GM12878 (cell line): ENCODE measurements around the gene G6PC1. TPM values are rescaled to one million over a fixed set of nuclear protein-coding genes. Genes with fewer than 3 reads are reported as not detected.

Source experiments
- ATAC-seq: fragments of 200-7000 bp; cut with Tn5 transposase; 3 replicates; pipeline ENCODE4 v1.9.1; 2020; ENCODE audit warnings: mild to moderate bottlenecking, moderate library complexity
- BruUV-seq: library from RNA; stranded (reverse); fragments of 400-500 nt; replicated peaks from 2 replicates; lab custom pipeline; 2021; lab: Mats Ljungman, UMichigan
- CTCF ChIA-PET: fragments of 300-600 bp; sonication (Branson Sonifier 250); formaldehyde crosslinking; extraction: SDS; loops from one replicate; lab custom pipeline; 2021; ENCODE audit warnings: inconsistent platforms; lab: Yijun Ruan, JAX
- POLR2A ChIA-PET: fragments of 350-600 bp; formaldehyde crosslinking; extraction: SDS; loops from one replicate; lab custom pipeline; 2021; ENCODE audit warnings: inconsistent platforms; lab: Charles Lee
- RAD21 ChIA-PET: fragments of 300-600 bp; sonication (Branson Sonifier 250); formaldehyde crosslinking; loops from one replicate; lab custom pipeline; 2023; ENCODE audit warnings: antibody characterized with exemption; ENCODE audit not compliant: unreplicated experiment; lab: Charles Lee
- SMC1A ChIA-PET: fragments of 300-600 bp; sonication (Branson Sonifier 250); formaldehyde crosslinking; loops from one replicate; lab custom pipeline; 2023; ENCODE audit not compliant: unreplicated experiment, uncharacterized antibody; lab: Charles Lee
- DNase-seq: peaks from one replicate; pipeline ENCODE4 v3.0.0-alpha.2; 2011; ENCODE audit warnings: low read depth, low spot score
- FAIRE-seq: peaks from 3 replicates; lab custom pipeline; 2011; peaks lifted over from hg19 to GRCh38; lab: Jason Lieb, UNC
- H2AFZ ChIP-seq: 2 replicates; pipeline ENCODE4 v1.6.0; 2011; ENCODE audit warnings: low read depth, low read length, control low read depth; ENCODE audit not compliant: control insufficient read depth
- H3K27ac ChIP-seq: 2 replicates; pipeline ENCODE4 v1.5.1; 2011; ENCODE audit warnings: control low read depth; ENCODE audit not compliant: control insufficient read depth, insufficient read depth
- H3K27me3 ChIP-seq, 2 experiments: replicated peaks in 1 of 2; 2 replicates each; pipeline versions ENCODE4 v1.6.0 to v1.6.1; 2011; ENCODE audit warnings: low read length in 1 of 2; ENCODE audit not compliant: control insufficient read depth in 2 of 2, insufficient read depth in 2 of 2
- H3K36me3 ChIP-seq, 2 experiments: 2 replicates each; pipeline ENCODE4 v1.5.1; 2011; ENCODE audit warnings: low read length in 1 of 2; ENCODE audit not compliant: control insufficient read depth in 2 of 2, insufficient read depth in 2 of 2
- H3K4me1 ChIP-seq: 2 replicates; pipeline ENCODE4 v1.6.1; 2011; ENCODE audit warnings: mild to moderate bottlenecking, low read length, moderate library complexity, mixed read lengths; ENCODE audit not compliant: control insufficient read depth, insufficient read depth
- H3K4me2 ChIP-seq: 2 replicates; pipeline ENCODE4 v1.6.0; 2011; ENCODE audit warnings: control low read depth; ENCODE audit not compliant: control insufficient read depth, insufficient read depth
- H3K4me3 ChIP-seq: fragments of 200-600 bp; sonication (generic); 2 replicates; pipeline ENCODE4 v1.5.1; 2016
- H3K79me2 ChIP-seq: 2 replicates; pipeline ENCODE4 v1.6.0; 2011; ENCODE audit warnings: low read length; ENCODE audit not compliant: control insufficient read depth, insufficient read depth
- H3K9ac ChIP-seq: 2 replicates; pipeline ENCODE4 v1.8.0; 2011; ENCODE audit warnings: low read length, control low read depth, mixed read lengths; ENCODE audit not compliant: control insufficient read depth, insufficient read depth
- H3K9me3 ChIP-seq: replicated peaks from 3 replicates; pipeline ENCODE4 v1.5.1; 2011; ENCODE audit warnings: mild to moderate bottlenecking, low read length; ENCODE audit not compliant: control insufficient read depth, insufficient read depth
- H4K20me1 ChIP-seq: 2 replicates; pipeline ENCODE4 v1.6.0; 2011; ENCODE audit not compliant: control insufficient read depth, insufficient read depth
- BRCA1 ChIP-seq: IDR thresholded peaks from 2 replicates; pipeline ENCODE4 v1.6.1; 2011; ENCODE audit warnings: low read depth, low read length, improper control_type of control experiment
- CEBPB ChIP-seq, 2 experiments: fragments of 150-350 bp in 1 of 2; IDR thresholded peaks; 2 replicates each; pipeline ENCODE4 v1.6.1; 2012 to 2014; ENCODE audit warnings: low read depth in 2 of 2, low read length in 2 of 2, borderline replicate concordance in 1 of 2, inconsistent platforms in 1 of 2
- CHD2 ChIP-seq: IDR thresholded peaks from 2 replicates; pipeline ENCODE4 v1.6.1; 2011; ENCODE audit warnings: low read depth, low read length, improper control_type of control experiment, borderline replicate concordance
- GATAD2B ChIP-seq: fragments of 450-650 bp; conservative IDR thresholded peaks from 2 replicates; pipeline ENCODE4 v1.6.1; 2017; ENCODE audit warnings: low read depth, mild to moderate bottlenecking, moderate library complexity
- IKZF2 ChIP-seq, 2 experiments: fragments of 450-650 bp; IDR thresholded peaks; 2 replicates each; pipeline ENCODE4 v1.6.1; 2017; ENCODE audit warnings: mild to moderate bottlenecking in 2 of 2, moderate library complexity in 2 of 2
- KAT2A ChIP-seq: conservative IDR thresholded peaks from 2 replicates; pipeline ENCODE4 v1.6.1; 2011; ENCODE audit warnings: low read depth, low read length; ENCODE audit not compliant: control insufficient read depth
- MYC ChIP-seq: IDR thresholded peaks from 2 replicates; pipeline ENCODE4 v1.6.1; 2011; ENCODE audit warnings: mild to moderate bottlenecking, low read length, moderate library complexity, inconsistent platforms; ENCODE audit not compliant: insufficient read depth, insufficient replicate concordance, insufficient read length, severe bottlenecking
- PML ChIP-seq: IDR thresholded peaks from 2 replicates; pipeline ENCODE4 v1.6.1; 2012; ENCODE audit warnings: low read length, inconsistent platforms
- RAD51 ChIP-seq: fragments of 450-650 bp; IDR thresholded peaks from 2 replicates; pipeline ENCODE4 v1.6.1; 2016; ENCODE audit warnings: moderate library complexity, mild to moderate bottlenecking, inconsistent platforms
- SMAD1 ChIP-seq: fragments of 450-650 bp; IDR thresholded peaks from 2 replicates; pipeline ENCODE4 v1.6.1; 2018; ENCODE audit warnings: mild to moderate bottlenecking, low read depth; ENCODE audit not compliant: partially characterized antibody
- ZBTB4 ChIP-seq: fragments of 450-650 bp; formaldehyde crosslinking; IDR thresholded peaks from 2 replicates; pipeline ENCODE4 v1.4.0; 2022; ENCODE audit warnings: mild to moderate bottlenecking, moderate library complexity
- WGBS: methylation state at CpG from one replicate; pipeline ENCODE4 v1.1.6; 2016; ENCODE audit warnings: low lambda C conversion rate; ENCODE audit not compliant: insufficient replicate concordance, insufficient coverage; ENCODE audit errors: missing lambda C conversion rate; 5-methylcytosine and 5-hydroxymethylcytosine counted together
- in situ Hi-C: fragments of 300-500 bp; cut with MboI; formaldehyde crosslinking; loops from 9 replicates; pipeline ENCODE4 v1.14.3; 2018; ENCODE audit warnings: mixed read lengths
- intact Hi-C: fragments of 100-400 bp; cut with micrococcal nuclease; formaldehyde crosslinking; loops from one replicate; pipeline ENCODE4 v1.14.2; 2022; ENCODE audit not compliant: unreplicated experiment
- polyA plus RNA-seq, 11 experiments: library from polyadenylated mRNA; depleted of rRNA in 4 of 11; unstranded in 6 of 11; stranded (reverse) in 5 of 11; fragments of >200 nt; fragmentation: Nextera tagmentation in 4 of 11; fragmentation: Illumina TruSeq in 1 of 11; extraction: Ambion mirVana in 4 of 11; extraction: Trizol in 1 of 11; gene quantifications; 1 replicate in 1 of 11; 2 replicates in 10 of 11; pipeline versions ENCODE4 v1.2.1 to v1.2.3, GENCODE V29; 2011 to 2016; ENCODE audit warnings: inconsistent platforms in 2 of 11, missing spikeins in 2 of 11, low read depth in 1 of 11
- total RNA-seq, 4 experiments: library from RNA; depleted of rRNA in 3 of 4; stranded (reverse); fragments of >200 nt in 3 of 4; fragmentation: Illumina TruSeq in 1 of 4; extraction: Trizol in 1 of 4; gene quantifications; 2 replicates each; pipeline versions ENCODE4 v1.2.1 to v1.2.3, GENCODE V29; 2013 to 2021

G6PC1 gene
- total and polyA plus RNA-seq, 10 of the 15 experiments (the other 5 are each of a cell fraction or from before 2014, with no cell fraction given): not detected

GRCh38 chr17:42944211-42944610 is 43.6 kb downstream of the G6PC1 start:
- Histone ChIP-seq H3K27ac (no peak overlapping the region), H3K36me3 (no peaks in the 10 kb centered on the region), H3K4me3 (no peak overlapping the region), H3K27me3 (no peaks in the 10 kb centered on the region), H3K79me2 (no peaks in the 10 kb centered on the region), H2AFZ (no peak overlapping the region), H3K9me3 (no peaks in the 10 kb centered on the region), H3K4me1 (no peaks in the 10 kb centered on the region), H3K4me2 (no peak overlapping the region), H3K9ac (no peak overlapping the region), H4K20me1 (no peaks in the 10 kb centered on the region; the same call in 1 of the 2 replicates)
- no TSS peak for BruUV-seq
- SMC1A ChIA-PET: no interaction called here
- CTCF ChIA-PET: interaction anchor here (2.0 kb wide), 1 partner anchor 54 kb away, joined by 10 read pairs; the partner anchor contains the start of gene RPL27
- intact Hi-C loops: no loop called here
- WGBS: 64% methylated on average over 3 of the region's 3 CpGs
- DNase-seq: no peak
- RAD21 ChIA-PET: no interaction called here
- FAIRE-seq: no peak
- ATAC-seq: no peak
- POLR2A ChIA-PET: no interaction called here
- in situ Hi-C loops: no loop called here
- TF ChIP-seq CEBPB (IDR thresholded peaks at IDR 0.05; ENCODE audit: borderline replicate concordance in 1 of 2, low read depth in 2 of 2, low read length in 2 of 2): no peak
- no peak for TF ChIP-seq KAT2A
- TF ChIP-seq SMAD1: no peak
- TF ChIP-seq MYC: no peak
- no peak for TF ChIP-seq ZBTB4 (CRISPR knock-in tag)
- TF ChIP-seq BRCA1: no peak
- TF ChIP-seq PML: no peak
- no peak for TF ChIP-seq GATAD2B
- TF ChIP-seq CHD2: no peak
- no peak for TF ChIP-seq IKZF2 (IDR thresholded peaks at IDR 0.05)
- TF ChIP-seq RAD51: no peak
